ENCODE data around the gene OR2Y1.
"Not testable (repeated sequence)": the region's sequence is repeated elsewhere in the genome, so short reads cannot be mapped to it uniquely, and the experiment has no call there.

The OR2Y1 gene, protein sequence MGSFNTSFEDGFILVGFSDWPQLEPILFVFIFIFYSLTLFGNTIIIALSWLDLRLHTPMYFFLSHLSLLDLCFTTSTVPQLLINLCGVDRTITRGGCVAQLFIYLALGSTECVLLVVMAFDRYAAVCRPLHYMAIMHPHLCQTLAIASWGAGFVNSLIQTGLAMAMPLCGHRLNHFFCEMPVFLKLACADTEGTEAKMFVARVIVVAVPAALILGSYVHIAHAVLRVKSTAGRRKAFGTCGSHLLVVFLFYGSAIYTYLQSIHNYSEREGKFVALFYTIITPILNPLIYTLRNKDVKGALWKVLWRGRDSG

DNA sequence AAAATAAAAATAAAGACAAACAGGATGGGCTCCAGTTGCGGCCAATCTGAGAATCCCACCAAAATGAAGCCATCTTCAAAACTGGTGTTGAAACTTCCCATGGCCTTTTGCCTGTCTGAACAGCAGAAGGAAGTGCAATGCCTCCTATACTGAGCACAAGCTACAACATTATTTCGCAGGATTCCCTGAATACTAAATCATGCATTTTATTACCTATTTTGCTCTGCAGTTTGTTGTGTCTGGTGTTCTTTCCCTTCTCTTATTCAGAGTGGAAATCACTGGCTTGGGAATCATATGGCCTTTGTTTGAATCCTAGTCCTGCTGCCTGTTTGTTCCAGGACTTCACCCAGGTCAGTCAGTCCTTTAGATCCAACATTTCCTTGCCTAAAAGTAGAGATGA lies at the start of gene OR2Y1:
OR2Y1 (minus strand) TSS at position 101 of the 400 bp plus-strand sequence; CDS start at position 101, 0 bp downstream.
- no peak for DNase-seq

DNA sequence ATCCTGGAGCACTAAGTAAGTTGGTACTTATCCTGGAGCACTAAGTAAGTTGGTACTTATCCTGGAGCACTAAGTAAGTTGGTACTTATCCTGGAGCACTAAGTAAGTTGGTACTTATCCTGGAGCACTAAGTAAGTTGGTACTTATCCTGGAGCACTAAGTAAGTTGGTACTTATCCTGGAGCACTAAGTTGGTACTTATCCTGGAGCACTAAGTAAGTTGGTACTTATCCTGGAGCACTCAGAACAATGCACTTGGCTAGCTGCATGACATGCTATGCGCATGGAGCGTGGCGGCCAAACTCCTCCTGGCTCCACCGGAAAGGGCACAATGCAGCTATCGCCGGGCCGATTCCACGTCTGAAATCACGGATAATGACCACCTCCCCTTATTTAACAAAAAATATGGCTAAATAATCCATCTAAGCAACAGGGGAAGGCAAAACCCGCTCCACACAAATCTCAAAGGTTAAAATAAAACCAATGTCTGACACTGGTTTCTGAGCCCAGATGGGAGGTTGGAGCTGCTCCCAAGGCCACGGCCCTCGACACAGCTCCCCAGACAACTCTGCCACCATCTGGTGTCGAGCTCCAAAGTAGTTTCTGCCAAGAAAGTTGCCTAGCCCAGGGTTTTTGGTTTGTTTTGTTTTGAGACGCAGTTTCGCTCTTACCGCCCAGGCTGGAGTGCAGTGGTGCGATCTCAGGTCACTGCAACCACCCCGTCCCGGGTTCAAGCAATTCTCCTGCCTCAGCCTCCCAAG lies 49.0 kb upstream of the OR2Y1 start:
- not testable (repeated sequence) for DNase-seq

DNA sequence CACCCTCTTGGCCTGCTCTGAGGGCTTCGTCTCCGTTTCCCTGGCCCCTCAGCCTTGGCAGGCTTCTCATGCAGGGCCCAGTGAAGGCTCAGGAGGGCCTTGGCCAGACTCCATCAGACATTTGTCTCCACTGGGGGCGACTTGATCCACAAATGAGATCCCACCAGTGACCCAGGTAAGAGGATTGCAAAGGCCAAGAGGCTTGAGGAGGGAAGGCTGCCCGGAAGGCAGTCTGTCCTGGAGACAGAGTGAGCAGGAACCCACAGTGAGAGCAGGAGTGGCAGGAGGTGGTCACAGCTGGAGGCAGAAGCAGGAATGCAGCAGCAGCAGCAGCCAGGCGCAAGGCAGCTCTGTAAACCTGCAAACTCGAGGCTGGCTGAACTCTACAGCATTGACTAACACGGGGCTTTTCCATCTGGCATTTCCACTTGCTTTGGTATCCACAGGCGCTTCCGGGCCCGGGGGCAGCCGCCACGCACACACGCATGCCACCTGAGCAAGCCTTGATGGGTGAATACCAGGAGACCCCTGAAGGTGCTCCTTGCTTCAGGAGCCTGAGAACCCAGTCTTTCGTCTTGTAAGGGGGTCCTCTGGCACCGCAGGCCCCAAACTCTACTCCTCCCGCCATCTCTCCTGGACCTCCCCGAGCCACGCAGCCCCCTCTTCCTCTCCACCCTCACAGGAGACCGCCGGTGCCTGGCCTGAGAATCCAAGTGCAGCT lies 48.0 kb upstream of the OR2Y1 start:
- DNase-seq: no peak

DNA sequence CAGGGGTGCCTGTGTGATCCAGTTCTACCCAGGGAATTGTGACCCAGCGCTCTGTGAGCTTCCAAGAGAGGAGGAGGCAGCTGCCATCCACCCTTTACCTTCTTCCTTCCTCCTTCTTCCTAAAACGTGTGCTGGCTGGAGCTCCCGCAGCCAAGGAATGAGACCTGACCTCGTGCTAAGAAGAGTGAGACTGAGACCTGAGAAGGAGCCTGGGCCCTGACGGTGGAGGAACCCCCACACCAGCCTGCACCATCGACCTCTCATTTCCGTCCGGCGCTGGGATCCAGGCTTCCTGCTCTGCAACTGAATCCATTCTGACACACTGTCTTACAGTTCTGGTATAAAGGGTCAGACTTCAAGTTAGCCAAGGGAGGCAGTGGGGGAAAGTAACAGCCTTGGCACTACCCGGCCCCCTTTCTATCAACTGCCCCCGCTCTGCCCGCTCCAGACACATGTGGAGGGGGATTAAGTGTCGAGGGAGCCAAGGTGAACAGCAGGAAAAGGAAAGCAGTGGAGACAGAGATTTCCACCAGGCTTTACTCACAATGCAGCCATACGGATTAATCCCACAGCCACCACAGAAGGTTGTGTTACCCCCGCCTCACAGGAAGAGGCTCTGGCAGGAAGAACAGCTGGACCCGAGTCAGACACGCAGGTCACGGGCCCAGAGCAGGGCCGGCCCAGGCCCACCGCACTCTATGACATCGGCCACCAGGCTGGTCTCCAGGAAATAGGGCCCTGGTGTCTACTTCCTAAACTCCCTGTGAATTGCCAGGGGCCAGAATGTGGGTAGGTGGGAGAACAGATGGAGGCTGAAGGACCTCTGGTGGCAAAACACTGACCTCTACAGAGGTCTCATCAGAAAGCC lies 46.9 kb upstream of the OR2Y1 start:
- DNase-seq: no peak

DNA sequence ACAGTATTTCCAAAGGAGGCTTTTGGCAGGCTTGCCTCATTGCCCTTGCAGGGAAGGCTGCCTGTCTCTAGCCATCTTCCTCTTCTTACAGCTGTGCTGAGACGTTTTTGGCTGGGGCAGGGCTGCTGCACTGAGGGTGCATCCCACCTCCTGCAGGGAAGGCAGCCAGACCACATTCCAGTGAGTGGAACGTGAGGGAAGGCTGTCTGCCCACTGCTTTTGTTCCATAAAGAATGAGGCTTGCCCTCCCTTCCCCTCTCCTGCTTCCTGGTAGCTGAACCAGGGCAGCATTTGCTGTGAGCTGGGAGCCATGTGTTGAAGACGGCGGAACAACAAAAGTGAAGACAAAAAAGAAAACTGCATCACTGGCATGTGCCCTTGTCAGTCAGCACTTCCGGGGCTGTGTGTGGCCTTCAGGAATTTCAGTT lies 46.0 kb upstream of the OR2Y1 start:
- DNase-seq: no peak

DNA sequence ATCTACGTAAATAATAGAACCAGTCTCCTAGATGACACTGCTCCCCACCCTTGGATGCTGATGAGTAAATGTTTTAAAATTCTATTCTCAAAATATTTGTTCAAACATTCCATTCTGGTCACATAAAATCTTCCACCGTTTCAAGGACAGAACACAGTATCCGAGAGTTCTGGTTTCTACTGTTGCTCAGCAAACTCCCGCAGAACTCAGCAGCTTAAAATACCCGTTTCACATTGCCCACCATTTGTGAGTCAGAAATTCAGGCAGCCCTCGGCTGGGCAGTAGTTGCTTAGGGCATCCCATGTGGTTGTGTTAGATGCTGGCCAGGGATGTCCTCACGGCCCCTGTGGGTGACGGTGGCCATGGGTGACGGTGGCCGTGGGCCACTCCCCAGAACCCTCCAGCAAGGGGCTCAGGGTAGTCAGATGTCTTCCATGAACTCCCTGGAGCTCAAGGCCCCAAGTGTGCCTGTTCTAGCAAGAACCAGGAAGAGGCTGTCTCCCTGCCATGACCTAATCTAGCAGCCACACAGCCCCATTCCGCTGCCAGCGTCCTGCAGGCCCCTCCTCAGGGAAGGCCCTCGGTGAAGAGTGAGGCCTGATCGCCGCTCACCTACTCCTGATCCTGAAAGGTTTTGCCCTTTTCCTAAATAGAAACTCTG lies 45.4 kb upstream of the OR2Y1 start:
- DNase-seq: no peak

DNA sequence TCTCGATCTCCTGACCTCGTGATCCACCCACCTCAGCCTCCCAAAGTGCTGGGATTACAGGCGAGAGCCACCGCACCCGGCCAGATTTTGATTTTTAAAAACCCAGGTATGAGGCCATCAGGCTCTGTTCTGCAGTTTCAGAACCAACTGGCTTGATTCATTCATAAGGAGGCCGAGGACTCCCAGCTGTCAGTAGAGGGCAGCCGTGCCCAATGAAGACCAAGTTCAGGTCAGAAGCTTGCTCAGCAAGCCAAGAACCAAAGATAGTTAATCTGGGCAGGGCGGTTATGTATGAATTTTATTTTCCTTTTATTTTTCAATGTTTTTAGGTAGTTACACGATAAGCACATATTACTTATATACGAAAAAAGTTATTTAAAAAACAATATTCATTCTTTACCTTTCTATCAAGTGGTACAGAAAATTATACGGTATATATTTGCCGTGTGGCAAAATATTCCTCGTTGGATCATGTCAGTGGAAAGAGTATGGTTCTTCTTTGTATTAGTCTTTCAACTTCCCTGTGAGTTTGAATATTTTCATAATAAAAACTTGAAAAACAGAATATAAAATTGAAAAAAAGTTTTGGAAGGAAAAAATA lies 44.7 kb upstream of the OR2Y1 start:
- DNase-seq: peak; percentile 77

DNA sequence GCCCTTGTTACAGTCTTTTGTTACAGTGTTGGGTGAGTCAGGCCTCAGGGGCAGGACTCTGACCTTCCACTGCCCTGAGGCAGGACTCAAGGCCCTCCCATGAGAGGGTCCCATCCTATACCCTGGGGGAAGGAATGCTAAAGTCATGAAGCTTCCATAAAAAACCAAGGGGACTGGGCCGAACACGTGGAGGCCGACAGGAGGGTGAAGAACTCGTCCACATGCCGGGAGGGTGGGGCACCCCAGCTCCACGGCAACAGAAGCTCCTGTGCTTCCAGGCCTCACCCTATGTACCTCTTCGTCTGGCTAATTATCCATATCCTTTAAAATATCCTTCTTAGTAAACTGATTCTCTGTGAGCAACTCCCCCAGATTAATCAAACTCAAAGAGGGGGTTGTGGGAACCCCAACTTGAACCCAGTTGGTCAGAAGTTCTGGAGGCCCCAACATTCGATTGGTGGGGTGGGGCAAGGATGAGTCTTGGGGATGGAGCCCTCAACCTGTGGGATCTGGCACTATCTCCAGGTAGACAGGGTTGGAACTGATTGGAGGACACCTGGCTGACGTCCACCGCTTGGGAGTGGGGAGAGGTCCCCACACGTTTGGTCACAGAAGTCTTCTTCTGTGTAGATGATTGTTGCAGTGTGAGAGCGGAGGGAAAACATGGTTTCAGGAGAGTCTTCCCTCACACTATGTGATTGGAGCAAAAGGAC lies 43.6 kb upstream of the OR2Y1 start:
- DNase-seq: no peak

DNA sequence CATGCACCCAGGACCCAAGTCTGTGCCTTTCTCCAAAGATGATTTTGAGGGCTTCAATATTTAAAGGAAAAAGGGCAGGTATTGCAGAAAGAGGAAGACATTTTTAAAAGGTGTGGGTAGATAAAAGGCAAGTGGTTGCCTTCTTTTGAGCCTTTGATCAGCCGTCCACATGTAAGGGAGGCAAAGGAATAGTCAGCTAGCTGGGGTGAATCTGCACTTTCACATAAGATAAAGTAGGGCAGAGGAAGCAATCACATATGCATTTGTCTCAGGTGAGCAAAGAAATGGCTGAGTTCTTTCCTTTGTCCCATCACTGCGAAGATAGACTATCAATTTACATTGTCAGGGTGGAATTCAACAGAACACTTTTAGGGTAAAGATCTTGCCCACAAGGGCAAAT lies 42.9 kb upstream of the OR2Y1 start:
- no peak for DNase-seq

DNA sequence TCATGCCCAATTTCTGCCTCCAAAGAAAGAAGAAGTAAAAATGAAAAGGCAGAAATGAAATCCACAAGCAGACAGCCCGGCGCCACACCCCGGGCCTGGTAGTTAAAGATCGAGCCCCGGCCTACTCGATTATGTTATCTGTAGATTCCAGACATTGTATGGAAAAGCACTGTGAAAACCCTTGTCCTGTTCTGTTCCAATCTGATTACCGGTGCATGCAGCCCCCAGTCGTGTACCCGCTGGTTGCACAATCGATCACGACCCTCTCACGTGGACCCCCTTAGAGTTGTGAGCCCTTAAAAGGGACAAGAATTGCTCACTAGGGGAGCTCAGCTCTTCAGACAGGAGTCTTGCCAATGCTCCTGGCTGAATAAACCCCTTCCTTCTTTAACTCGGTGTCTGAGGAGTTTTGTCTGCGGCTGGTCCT lies 42.1 kb upstream of the OR2Y1 start:
- not testable (repeated sequence) for DNase-seq

DNA sequence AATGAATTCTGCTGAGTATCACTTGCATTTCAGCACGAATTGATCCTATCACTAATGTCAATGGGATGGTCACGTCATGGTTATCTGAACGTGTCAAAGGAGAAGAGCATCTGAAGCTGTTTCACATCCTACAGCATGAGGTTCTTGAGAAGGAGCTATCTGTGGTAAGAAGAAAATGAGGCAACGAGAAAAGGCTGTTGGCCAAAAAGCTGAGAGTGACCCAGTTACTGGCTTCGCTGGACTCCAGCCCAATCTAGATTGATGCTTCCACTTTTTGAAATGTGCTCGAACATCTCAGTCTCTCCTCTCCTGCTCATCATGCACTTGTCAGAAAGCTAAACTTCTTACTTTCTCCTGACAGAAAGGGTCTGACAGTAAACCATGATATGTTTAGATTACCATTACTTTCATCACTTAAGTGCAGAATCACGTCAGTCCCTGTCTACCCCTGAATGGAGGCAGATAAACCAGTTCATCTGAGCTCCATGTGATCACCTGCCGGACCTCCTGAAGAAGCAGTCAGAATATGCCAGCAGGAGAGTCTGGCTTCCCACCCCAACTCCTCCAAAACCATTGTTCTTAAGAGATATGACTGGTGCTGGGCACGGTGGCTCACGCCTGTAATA lies 40.2 kb upstream of the OR2Y1 start:
- DNase-seq: no peak

DNA sequence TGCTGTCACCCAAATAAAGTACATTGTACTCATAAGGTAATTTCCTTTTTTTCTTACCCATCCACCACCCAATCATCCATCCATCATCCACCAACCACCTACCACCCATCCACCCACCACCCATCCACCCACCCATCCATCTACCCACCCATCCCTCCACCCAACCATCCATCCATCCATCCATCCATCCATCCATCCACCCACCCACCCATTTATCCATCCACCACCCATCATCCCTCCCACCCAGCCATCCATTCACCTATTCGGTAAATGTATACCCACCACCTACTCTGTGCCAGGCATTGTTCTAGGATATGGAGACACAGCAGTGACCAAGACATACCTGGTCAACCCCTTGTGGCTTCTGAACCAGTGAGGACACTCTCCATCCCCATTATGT lies 37.6 kb upstream of the OR2Y1 start:
- no peak for DNase-seq

DNA sequence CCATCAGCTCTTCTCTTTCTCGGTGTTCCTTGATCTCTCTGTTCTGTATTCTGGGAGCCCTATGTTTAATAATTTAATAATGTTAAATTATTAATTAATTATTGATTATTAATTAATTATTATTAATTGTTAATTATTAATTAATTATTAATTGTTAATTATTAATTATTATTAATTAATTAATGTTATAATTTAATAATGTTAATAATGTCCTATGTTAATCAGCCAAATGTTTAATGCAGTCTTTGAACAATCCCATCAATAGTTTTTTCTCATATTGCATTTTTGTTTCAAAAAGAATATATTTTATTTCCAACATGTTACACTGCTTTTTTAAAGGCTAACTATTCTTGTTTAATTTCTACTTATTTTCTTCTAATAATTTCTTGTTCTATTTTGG lies 36.5 kb upstream of the OR2Y1 start:
- no peak for DNase-seq

DNA sequence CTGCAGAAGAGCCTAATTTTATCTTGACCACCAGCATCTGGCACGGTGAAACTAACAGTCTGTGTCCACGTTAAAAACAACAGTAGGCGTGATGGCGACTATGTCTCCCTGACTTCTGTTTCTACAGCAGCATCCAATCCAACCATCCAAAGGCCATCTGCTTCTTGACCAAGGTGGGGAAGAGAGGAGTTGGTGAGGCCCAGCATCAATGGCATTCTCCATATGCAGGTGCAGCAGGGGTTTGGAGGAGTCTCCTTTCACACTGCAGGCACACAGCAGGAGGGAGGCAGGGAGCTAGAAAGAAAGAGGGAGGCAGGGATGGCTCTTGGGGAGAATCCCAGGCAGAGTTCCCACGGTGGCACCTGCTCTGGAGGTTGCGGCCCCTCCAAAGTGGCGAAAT lies 35.8 kb upstream of the OR2Y1 start:
- DNase-seq: no peak

DNA sequence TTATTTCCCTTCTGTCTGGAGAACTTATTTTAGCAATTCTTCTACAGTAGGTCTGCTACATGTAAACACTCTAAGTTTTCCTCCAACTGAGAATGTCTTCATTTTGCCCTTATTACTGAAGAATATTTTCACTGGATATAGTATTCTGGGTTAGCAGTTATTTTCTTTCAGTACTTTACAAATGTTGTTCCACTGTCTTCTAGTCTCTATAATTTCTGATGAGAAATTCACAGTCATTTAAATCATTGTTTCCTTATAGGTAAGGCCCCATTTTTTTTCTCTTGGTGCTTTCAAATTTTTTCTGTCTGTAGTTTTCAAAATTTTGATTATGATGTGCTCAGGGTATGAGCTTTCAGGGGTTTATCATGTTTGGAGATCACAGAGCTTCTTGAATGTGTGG lies 32.0 kb upstream of the OR2Y1 start:
- DNase-seq: no peak

DNA sequence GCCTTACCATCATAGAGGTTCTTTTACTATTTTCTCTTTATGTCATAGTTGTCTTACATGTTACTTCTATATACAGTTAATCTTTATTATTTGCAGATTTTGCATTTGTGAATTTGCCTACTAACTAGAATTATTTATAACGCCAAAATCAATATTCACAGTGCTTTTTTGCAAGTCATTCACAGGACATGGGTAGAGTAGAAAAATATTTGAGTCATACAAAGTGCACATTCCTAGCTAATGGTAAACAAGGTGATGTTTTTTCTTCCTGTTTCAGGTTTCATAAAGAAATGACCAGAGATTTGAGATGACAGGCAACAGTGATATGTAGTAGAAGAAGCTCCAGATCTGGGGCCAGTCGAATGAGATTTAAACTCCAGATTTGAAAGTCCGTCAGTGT lies 30.0 kb upstream of the OR2Y1 start:
- DNase-seq: no peak

DNA sequence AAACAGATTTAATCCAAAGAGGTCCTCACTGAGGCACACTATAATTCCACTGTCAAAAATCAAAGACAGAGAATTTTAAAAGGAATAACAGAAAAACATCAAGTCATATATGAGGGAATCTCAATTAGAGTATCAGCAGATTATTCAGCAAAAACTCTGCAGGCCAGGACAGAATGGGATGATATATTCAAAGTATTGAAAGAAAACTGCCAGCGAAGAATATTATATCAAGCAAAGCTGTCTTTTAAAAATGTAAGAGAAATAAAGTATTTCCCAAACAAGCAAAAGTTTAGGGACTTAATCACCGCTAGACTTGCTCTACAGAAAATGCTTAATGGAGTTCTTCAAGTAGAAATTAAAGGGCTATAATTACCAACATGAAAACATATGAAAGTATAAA lies 15.7 kb upstream of the OR2Y1 start:
- no peak for DNase-seq

DNA sequence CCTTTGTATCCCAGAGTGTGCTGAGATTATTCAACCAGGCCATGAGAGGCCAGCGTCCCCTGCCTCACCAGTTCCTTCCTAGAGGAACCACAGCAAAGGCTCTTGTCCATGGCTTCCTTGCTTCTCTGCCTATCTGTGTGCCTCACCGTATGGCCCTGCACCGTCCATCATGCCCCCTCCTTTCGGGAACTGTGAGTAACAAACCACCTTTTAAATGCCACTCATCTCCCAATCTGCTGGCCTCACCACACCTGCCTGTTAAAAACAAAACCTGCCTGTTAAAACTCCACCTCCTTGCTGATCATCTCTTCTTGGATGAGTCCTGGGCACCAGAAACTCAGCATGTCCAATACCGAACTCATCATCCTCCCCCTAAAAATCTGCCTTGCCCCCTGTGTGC lies 4.4 kb upstream of the OR2Y1 start:
- no peak for DNase-seq

DNA sequence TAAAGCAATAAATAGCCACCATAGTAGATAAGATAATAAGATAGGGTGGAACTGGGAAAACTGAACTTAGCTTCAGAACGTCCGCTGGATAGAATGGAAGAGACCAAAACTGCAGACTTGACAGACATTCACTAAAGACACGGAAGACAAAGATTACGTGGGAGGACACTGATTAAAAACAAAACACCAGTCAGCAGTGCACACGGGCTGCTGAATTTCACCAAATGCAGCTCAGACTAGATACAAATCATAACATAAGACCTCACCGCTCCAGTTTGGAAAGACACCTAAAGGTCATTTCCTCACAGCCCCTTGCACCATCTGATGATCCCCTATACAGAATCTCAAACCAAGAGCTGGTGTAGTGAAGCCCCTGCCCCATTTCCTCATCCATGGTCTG lies 2.9 kb upstream of the OR2Y1 start:
- DNase-seq: no peak

DNA sequence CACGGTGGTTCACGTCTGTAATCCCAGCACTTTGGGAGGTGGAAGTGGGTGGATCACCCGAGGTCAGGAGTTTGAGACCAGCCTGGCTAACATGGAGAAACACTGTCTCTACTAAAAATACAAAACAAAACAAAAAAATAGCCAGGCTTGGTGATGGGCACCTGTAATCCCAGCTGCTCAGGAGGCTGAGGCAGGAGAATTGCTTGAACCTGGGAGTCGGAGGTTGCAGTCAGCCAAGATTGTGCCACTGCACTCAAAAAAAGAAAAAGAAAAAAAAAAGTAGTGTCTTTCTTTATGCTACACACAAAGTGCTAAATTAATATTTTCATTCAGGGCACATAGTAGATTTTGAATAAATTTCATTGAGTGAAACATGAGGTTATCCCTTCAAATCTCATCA lies 1.1 kb upstream of the OR2Y1 start:
- DNase-seq: not testable (repeated sequence)

DNA sequence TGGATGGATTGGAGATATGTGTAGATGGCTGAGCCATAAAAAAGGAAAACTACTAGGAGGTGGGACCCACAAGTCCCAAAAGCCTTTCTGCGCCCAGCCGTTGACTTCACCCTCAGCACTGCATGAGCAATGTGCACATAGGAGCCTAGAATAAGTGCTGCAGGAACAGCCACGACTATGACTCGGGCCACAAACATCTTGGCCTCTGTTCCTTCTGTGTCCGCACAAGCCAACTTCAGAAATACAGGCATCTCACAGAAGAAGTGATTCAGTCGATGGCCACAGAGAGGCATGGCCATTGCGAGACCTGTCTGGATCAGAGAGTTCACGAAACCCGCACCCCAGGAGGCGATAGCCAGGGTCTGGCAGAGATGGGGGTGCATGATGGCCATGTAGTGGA lies 587 bp downstream of the OR2Y1 start:
- DNase-seq: no peak

Data from CD4-positive, alpha-beta T cell treated with Interleukin-15 for 1 hour (primary cell).